Measurements from ENCODE around the gene ACAA2. TPM values are rescaled to one million over a fixed set of nuclear protein-coding genes. Genes with fewer than 3 reads are reported as not detected.

The ACAA2 gene
- total RNA-seq, 1 experiment from 2014 or later = 136 TPM

GRCh38 chr18:49839012-49839411, 25.7 kb upstream of the ACAA2 start:
- no peaks in the 10 kb centered on the region for H3K36me3 Mint-ChIP-seq
- DNase-seq (ENCODE audit: low spot score) (no peak), ATAC-seq (no peak)
- no peak overlapping the region for H3K4me3 Mint-ChIP-seq
- no peaks in the 10 kb centered on the region for H3K27me3 Mint-ChIP-seq (ENCODE audit: low read depth)
- no peaks in the 10 kb centered on the region for H3K4me1 Mint-ChIP-seq
- CTCF ChIA-PET = interaction anchor here (1.6 kb wide), 1 partner anchor 20 kb away, joined by 4 read pairs; no protein-coding TSS in a partner anchor
- TF ChIP-seq SP1 (CRISPR knock-in tag; conservative IDR thresholded peaks at IDR 0.05) = no peak
- no peak for TF ChIP-seq NR2C2 (CRISPR knock-in tag; IDR thresholded peaks at IDR 0.05)
- TF ChIP-seq ESRRA (CRISPR knock-in tag; IDR thresholded peaks at IDR 0.05; ENCODE audit: borderline replicate concordance) = no peak
- no peak for TF ChIP-seq ZMAT4 (CRISPR knock-in tag; IDR thresholded peaks at IDR 0.05)
- no peak for TF ChIP-seq NFYB (CRISPR knock-in tag; conservative IDR thresholded peaks at IDR 0.05; ENCODE audit: low read depth)
- no peak for TF ChIP-seq E2F5 (CRISPR knock-in tag; IDR thresholded peaks at IDR 0.05)
- TF ChIP-seq AR (CRISPR knock-in tag; IDR thresholded peaks at IDR 0.05) = no peak
- no peak for TF ChIP-seq ZNF263 (CRISPR knock-in tag; IDR thresholded peaks at IDR 0.05; ENCODE audit: low read depth)
- no peak for TF ChIP-seq JUN (CRISPR knock-in tag; IDR thresholded peaks at IDR 0.05)
- TF ChIP-seq HMGXB4 (CRISPR knock-in tag; IDR thresholded peaks at IDR 0.05) = no peak
- TF ChIP-seq AFF4 (CRISPR knock-in tag; IDR thresholded peaks at IDR 0.05; ENCODE audit: borderline replicate concordance) = no peak
- no peaks in the 10 kb centered on the region for H3K9me3 Mint-ChIP-seq
- POLR2A ChIA-PET = no interaction called here
- no peak overlapping the region for H3K27ac Mint-ChIP-seq

- Mint-ChIP-seq H3K36me3 (no peaks in the 10 kb centered on the region), H3K4me3 (no peak overlapping the region), H3K27me3 (ENCODE audit: low read depth) (no peaks in the 10 kb centered on the region), H3K9me3 (no peaks in the 10 kb centered on the region), H3K27ac (no peak overlapping the region), H3K4me1 (no peaks in the 10 kb centered on the region)
- DNase-seq (ENCODE audit: low spot score) = no peak
- CTCF ChIA-PET = interaction anchor here (0.7 to 1.6 kb wide), 2 partner anchors 20 kb away, joined by 3 to 4 read pairs; no protein-coding TSS in a partner anchor
- ATAC-seq = no peak
- POLR2A ChIA-PET = no interaction called here
- no peak for TF ChIP-seq ZNF317 (CRISPR knock-in tag; IDR thresholded peaks at IDR 0.05; ENCODE audit: borderline replicate concordance, low read depth)
- no peak for TF ChIP-seq ZNF219 (CRISPR knock-in tag; IDR thresholded peaks at IDR 0.05; ENCODE audit: borderline replicate concordance)
- TF ChIP-seq SP1 (CRISPR knock-in tag; conservative IDR thresholded peaks at IDR 0.05) = no peak
- no peak for TF ChIP-seq SMAD3 (CRISPR knock-in tag; IDR thresholded peaks at IDR 0.05; ENCODE audit: borderline replicate concordance)
- no peak for TF ChIP-seq USF2 (CRISPR knock-in tag; IDR thresholded peaks at IDR 0.05)
- TF ChIP-seq ZNF138 (CRISPR knock-in tag; conservative IDR thresholded peaks at IDR 0.05) = no peak
- no peak for TF ChIP-seq TCF7 (CRISPR knock-in tag; IDR thresholded peaks at IDR 0.05; ENCODE audit: low read depth)
- no peak for TF ChIP-seq AFF4 (CRISPR knock-in tag; IDR thresholded peaks at IDR 0.05; ENCODE audit: borderline replicate concordance)
- TF ChIP-seq E2F5 (CRISPR knock-in tag; IDR thresholded peaks at IDR 0.05) = no peak
- TF ChIP-seq TEAD1 (CRISPR knock-in tag; IDR thresholded peaks at IDR 0.05) = no peak
Observed at GRCh38 chr18:49838381-49838780, 25.0 kb upstream of the ACAA2 start.

Measured in WTC11 (cell line).